ENCODE data around the gene MPHOSPH9.
"Not testable (repeated sequence)": the region's sequence is repeated elsewhere in the genome, so short reads cannot be mapped to it uniquely, and the experiment has no call there.

The MPHOSPH9 gene

GRCh38 chr12:123227581-123228258, 5.2 kb downstream of the MPHOSPH9 start:
- DNase-seq = no peak

GRCh38 chr12:123225443-123225842, 7.5 kb downstream of the MPHOSPH9 start:
- DNase-seq = no peak

DNA sequence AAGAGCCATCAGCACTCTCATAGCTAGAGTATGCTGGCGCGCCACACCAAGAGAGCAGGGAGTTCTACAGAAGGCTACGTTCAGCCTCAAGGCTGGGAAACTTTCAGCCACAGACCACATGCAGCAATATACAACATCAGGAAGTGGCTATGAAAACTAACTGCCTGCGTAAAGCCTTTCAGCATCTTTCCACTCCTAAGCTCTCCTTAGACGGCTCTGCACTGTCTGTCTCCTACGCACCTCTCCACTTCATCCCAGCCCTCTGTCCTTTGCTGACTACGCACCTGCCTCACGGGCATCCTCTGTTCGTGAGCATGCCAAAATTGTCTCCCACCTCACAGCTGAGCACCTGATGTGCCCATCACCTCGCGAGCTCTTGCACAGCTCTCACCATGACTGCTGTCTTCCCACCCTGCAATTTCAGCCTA, 9.7 kb downstream of the MPHOSPH9 start:
- no peak for DNase-seq

DNA sequence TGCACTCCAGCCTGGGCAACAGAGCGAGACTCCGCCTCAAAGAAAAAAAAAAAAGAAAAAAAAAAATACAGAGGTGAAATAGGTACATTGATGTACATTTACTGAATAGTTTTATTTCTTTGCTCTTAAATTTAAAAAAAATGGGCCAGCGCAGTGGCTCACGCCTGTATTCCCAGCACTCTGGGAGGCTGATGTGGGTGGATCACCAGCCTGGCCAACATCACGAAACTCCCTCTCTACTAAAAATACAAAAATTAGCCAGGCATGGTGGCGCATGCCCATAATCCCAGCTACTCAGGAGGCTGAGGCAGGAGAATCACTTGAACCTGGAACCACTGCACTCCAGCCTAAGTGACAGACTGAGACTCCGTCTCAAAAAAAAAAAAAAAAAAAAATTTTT, 25.1 kb downstream of the MPHOSPH9 start:
- not testable (repeated sequence) for DNase-seq

GRCh38 chr12:123206794-123207193, 26.1 kb downstream of the MPHOSPH9 start:
- not testable (repeated sequence) for DNase-seq

DNA sequence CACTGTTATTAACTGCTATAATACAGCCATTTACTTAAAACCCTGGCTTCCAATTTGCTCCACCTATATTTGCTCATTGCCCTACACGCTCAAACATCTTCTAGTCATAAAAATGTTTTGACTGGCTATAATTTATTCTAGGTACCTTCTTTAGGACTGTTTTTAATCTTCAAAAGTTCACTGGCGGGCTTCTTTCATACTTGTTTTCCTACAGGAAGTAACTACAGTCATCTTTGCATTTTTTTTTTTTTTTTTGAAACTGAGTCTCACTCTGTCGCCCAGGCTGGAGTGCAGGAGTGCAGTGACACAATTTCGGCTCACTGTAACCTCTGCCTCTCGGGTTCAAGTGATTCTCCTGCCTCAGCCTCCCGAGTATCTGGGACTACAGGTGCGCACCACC, 32.5 kb downstream of the MPHOSPH9 start:
- DNase-seq = no peak

DNA sequence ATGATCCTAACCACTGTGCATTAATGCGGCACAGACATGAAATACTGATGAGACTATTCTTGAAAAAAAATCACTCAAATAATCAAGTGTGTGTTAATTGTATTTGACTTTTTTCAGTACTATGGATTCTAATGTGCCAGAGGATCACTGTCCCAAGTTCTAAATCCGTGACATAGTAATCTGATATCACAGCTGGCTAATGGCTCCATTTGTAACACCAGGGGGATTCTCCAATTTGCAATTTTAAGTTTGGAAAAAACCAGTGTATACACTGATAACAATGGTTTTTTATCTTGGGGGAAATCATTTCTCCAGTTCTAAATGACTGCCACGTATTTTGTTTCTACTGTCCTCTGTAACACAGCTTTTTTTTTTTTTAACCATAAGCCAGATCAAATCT, 33.0 kb downstream of the MPHOSPH9 start:
- no peak for DNase-seq

DNA sequence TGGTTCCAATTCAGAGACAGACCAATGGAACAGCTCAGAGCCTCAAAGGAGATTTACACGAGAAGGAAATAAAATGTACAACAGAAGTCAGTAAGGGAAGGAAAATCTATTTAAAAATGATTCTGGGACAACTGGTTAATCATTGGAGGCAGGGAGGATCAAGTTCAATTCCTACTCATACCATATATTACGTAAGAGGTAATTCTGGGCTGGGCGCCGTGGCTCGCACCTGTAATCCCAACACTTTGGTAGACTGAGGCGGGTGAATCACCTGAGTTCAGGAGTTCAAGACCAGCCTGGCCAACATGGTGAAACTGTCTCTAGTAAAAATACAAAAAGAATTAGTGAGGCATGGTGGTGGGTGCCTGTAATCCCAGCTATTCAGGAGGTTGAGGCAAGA, 45.3 kb downstream of the MPHOSPH9 start:
- DNase-seq = no peak

- DNase-seq = no peak
Observed at GRCh38 chr12:123180171-123180570, 52.8 kb downstream of the MPHOSPH9 start.

- DNase-seq = no peak
Observed at GRCh38 chr12:123171967-123172366, 61.0 kb downstream of the MPHOSPH9 start.

DNA sequence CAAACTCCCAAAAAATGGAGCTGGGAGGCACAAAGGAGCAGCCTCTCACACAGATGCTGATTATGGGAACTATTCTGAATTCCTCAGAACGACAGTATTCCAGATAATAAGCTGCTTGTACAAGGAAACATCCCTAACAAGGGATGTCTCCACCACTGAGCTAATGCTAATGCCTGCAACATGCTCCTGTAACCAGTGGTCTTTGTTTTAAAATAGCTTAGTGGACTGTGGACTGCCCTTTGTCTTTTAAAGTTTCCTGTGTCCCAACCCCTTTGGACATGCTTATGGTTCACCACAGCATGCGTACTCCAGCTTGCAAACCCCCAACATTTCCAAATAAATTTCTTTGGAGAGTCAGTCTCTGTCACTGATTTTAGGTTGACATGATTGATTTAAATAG, 65.6 kb downstream of the MPHOSPH9 start:
- no peak for DNase-seq

DNA sequence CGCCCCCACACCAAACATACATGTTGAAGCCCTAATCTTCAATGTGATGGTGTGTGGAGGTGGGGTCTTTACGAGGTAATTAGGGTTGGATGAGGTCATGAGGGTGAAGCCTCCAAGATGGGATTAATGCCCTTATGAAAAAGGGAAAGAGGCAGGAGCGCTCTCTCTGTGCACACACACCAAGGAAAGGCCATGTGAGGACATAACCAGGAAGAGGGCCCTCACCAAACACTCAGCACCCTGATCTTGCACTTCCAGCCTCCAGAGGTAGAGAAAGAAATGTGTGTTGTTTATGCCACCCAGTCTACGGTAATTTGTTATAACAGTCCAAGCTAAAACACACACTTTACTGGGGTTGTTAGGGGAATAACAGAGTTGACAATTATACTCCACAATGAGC, 67.4 kb downstream of the MPHOSPH9 start:
- DNase-seq = no peak

DNA sequence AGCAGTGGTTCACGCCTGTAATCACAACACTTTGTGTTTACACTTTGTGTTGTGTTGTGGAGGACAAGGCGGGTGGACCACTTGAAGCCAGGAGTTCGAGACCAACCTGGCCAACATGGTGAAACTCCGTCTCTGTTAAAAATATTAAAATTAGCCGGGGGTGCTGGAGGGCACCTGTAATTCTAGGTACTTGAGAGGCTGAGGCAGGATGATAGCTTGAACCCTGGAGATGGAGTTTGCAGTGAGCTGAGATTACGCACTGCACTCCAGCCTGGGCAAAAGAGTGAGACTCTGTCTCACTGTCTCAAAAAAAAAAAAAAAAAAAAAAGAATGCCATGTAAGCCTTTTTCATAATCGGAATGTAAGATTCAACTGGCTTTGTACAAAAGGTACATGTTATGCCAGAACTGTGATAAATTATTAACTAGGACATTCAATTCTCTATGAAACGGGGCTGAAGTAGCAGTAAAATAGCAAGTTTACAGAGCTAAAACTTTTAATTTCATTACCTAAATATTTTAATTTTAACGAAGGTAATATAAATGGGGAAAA, 68.2 kb downstream of the MPHOSPH9 start:
- DNase-seq = no peak

GRCh38 chr12:123164222-123164621, 68.7 kb downstream of the MPHOSPH9 start:
- DNase-seq = no peak

DNA sequence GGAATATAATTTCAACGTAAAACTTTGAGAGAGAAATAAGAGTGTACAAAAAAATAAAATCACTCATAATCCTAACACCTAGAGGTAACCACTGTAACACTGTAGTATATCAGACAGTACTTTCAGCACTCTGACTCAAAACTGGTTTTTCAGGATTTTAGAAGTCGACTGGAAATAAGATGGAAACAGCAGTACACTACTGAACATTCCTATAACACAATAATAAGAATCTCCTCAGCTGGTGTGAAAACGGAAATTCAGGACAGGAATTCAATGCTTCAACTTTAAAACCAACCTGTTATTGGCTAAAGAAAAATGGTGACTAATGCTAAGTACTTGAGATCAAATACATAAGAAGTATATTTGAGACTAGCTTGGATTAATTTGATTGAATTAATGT, 69.7 kb downstream of the MPHOSPH9 start:
- DNase-seq = no peak

DNA sequence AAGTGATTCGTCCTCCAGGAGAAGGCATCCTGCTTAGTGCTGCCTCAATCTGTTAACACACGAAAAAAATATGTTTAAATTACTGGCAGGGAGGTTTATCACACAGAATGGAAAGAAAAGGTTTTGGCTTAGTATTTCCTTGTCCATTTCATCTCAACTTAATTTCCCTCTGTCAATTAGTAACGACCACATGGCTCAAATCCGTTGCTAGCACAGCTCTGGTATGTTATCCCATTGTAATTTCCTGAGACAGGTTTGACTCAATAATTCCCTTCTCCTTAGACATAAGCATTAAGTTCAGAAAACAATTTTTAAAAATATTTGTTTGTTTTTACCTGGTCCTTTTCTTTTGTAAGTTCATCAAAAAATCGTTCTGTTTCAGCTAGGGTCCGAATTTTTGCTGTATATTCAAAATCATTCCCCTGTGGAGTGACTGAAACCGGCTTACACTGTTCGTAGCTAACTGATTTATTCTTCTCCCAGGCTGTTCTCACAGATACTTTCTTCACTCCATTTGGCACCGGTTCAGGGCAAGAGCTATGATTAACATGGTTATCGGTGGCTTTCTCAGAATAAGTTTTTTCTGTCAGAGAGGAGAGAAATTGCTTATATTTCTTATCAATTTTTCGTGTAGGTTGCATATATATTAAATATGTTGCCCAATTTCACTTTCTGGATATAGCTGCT, 72.0 kb downstream of the MPHOSPH9 start:
- DNase-seq = no peak

DNA sequence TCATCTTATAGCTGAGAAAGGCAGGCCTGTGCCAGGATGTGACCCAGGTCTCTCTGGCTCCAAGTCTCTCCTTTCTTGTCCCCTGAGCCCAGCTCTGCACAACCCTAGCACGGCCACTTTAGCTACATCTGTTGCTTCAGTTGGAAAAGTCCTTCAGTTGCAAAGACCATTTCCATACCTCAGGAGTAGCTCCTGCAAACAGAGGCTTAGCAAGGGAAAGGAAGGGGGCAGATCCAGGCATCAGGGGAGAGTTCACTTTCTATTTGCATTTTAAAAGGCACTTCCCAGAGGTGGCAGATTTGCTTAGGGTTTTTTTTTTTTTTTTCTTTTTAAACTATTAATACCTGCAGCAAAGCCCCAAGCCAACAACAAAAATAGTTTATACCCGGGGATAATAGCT, 79.0 kb downstream of the MPHOSPH9 start:
- DNase-seq = no peak

DNA sequence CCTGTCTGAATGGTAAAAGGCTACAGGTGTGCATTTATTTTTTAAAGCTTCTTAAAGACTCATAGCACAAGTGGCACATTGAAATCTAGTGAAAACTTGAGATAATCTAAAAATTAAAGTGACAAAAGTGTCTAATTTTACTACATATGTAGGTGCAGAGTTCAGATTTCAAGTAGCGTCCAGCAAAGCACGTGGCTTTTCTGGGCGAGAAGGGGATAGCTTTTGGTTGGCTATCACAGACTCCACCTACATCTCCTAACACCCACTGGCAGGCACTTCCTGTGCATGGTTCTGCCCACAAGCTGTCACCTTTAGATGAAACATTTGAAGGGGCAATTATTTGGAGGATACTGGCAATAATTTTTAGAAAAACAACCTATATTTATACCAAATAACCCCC, 80.1 kb downstream of the MPHOSPH9 start:
- DNase-seq = no peak

- no peak for DNase-seq
Observed at GRCh38 chr12:123151457-123152454, 81.2 kb downstream of the MPHOSPH9 start.

DNA sequence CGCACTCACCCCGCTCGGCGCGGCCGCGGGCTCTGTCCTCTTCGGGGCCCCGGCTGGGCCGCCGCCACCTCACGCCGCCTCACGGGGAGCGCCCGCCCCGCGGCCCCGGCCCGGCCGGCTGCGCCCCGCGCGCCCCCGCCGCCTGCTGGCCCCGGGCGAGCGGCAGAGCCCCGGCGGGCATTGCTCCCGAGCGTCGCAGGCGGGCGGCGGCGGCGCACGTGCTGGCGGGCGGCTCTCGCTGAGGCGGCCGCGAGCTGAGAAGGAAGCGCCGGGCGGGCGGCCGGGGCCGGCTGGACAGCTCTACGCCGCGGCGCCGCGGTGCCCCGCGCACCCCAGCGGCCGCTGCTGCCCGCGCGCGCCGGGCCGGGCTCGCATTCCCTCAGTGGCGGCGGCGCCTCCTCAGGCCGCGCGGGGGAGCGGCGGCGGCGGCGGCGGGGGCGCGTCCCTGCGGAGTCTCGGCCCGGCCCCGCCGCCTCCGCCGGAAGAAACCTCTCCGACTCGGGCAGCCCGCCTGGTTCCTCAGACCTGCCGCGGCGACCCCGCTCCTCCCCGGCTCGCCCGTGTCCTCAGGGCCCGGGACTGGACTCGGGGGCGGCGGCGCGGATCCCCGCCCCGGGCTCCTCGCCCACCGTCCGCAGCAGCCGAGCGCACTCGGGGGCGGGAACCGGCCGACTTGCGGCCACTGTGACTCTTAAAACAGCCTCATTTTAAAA, 82.0 kb downstream of the MPHOSPH9 start, which contains the start of gene PITPNM2:
Gene PITPNM2, minus strand, starts transcription at position 347 of the 713 bp plus-strand sequence. CDS start 116,500 bp downstream, outside the sequence.
- no peak for DNase-seq

- DNase-seq = no peak
Observed at GRCh38 chr12:123150275-123150743, 82.6 kb downstream of the MPHOSPH9 start.
